HG02623 (cell line): Measurements from ENCODE around the gene HS6ST1.

ENCODE experiments used
- ATAC-seq: cut with Tn5 transposase; IDR thresholded peaks from one replicate; pipeline ENCODE4 v1.9.1; 2021; ENCODE audit warnings: moderate library complexity; ENCODE audit not compliant: unreplicated experiment

The HS6ST1 gene

DNA sequence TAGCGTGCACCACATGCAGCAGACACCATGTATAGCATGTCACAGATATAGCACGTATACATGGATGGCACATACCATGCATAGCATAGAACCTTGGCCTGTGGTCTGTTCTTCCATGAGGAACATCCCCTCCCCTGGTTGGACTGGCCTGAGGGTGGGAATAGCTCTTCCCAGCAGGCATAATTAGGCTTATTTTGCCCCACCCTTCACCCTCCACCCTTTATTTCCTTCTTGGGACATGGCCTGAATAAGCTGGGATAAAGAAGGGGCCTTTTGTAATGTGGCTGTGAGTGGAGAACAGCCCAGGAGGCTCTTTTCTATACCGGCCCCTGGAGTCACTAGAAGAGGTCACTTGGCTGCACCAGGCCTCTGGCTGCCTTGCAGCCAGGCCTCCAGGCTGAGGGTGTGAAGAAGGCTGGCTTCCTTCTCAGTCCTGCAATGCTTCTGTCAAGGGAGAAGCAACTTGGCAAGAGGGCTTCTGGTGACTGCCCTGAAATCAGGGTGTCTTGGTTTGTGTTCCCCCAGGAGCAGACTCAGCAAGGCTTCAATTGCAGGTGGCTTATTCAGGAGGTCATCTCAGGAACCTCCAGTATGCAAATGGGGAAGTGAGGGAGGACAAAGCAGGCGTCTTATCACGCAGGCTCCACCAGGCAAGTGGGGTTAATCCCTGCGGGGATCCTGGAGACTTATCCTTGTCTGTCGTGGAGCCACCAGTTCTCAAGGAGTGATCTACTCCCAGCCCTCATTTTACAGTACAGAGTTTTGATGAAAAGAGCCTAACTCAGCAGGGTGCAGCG, 68.2 kb downstream of the HS6ST1 start:
- no peak for ATAC-seq

DNA sequence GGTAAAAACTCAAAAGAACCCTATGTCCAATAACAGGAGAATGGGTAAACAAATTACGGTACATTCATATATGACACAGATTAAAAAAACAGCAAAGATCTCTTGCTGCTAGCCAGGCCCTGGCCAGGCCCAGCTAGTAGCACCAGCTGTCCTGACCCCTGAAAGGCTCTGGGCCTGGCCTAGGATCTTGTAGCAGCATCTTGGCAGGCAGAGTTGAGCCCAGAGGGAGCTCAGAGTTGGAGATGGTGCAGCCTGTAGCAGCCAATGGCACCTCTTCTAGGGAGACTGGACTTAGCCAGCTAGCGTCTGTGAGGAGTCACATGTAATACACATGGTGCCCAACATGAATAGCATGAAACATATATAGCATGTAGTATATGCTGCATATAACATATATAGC, 69.1 kb downstream of the HS6ST1 start:
- ATAC-seq: no peak

DNA sequence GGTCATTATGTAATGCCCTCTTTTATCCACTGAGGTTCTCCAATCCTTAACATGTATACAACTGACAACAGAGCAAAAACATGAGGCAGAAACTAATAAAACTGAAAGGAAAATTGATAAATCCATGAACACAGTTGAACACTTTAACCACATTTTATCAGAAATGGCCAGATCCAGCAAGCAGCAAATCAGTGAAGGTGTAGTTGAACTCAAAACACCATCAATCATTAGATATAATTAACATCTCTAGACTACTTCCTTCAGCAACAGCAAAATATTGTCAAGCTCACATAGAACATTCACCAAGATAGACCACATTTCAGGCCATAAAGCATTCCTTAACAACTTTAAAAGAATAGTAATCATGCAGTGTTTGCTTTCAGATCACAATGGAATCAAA, 72.9 kb downstream of the HS6ST1 start:
- no peak for ATAC-seq

DNA sequence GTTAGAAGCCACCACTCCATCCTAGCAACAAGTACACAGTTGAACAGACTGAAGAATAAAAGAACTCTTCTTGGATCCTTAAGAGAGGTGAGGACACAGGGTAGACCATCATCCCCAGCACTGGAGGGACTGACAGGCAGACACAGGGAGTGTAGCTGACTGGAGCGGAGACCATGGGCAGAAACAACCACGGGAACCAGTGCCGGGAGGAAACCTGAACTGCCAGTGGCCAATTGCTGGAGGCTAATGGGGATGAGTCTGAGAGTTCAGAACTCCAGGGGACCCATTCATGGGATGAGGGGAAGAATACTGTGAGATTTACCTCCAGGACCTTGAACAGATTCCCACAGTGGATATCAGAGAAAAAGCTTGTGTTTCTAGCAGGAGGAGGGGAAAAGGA, 76.8 kb downstream of the HS6ST1 start:
- no peak for ATAC-seq

DNA sequence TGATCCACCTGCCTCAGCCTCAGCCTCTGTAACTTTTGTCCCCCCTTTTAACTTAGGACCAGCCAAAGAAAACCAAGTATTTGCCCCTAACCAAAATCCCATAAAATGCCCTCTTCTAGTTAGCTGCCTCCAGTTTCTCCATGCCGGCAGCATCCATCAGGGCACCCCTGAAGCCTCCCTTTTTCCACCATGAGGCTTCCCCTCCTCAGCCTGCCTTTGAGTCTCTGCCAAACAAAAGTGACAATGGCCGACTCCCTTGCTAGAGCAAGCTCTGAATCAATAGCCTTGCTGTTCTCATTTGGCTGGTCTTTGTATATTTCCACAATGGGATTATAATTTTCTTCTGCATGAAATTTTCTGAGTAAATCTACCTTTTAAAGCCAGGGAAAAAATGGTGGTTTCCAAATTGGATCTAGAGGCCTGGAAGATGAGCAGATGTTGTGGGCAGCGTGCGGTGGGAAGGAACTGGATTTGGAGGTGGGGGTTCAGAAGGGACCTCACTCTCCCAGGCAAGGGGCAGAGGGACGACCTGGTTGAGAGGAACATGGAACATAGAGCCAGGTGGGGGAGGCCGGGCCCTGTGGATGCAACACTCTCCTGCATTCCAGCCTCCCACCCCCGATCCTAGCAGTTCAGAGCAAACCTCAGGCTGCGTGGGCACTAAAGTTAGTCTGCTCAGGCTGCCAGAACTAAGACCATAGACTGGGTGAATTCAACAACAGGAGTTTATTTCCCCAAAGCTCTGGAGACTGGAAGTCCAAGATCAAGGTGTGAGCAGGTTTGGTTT, 80.6 kb downstream of the HS6ST1 start:
- ATAC-seq: no peak

DNA sequence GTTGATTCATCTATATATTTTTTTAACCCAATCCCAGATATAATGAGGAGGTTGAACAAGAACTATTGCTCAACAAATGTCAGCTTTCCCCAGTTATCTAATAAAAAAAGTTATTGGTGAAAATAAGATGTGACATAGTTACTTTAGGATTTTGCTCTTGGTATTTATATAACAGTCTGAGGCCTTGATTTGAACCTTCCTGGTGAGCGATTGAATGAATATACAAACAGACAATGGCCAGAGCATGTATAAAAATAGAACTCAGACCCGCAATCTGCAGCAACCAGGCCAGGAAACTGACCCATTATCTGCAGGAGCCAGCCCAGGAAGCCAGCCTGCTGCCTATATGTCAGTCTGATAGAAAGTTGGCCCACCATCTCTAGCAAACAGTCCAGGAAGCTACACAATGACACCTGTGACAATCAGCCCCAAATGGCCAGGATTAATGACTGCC, 81.6 kb downstream of the HS6ST1 start:
- no peak for ATAC-seq

DNA sequence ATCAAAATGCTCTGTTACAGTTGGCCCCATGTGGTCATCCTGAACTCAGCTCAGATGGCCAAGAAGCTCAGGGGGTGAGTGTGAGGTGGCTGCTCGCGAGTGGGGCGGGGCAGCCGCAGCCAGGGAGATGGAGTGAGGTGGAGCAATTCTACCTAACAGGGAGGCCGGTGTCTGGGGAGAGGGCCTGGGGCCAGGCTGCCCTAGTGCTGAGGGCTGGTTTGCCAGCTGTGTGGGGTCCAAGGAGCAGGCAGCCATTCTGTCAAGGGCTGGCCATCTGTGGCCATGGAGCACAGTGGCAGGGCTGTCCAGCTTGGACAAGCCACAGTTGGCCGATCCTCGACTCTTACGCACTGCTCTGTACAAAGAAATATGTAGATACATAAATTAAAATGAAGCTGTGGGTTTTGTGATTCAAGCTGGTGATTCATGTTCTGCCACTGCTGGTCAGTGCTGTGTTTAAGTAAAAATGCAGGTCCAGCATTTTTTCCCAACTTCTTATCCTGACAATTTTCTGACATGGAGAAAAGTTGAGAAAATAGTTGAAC, 82.1 kb downstream of the HS6ST1 start:
- ATAC-seq: no peak

DNA sequence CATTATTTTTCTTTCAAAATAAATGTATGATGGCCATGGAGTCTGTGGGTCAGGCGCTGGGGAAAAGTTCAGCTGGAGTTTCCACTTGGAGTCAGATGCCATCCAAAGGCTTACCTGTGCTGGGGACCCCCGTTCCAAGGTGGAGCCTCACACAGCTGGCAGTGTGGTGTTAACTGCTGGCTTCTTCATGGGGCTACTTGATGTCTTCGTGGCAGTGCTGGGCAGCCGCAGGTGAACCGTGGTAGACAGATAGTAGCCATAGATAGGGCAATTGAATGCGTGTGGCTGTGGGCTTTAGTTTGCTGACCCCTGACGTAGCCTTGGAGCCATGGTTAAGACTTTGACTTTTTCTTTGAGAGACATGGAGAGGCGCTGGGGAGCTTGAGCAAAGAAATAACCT, 83.1 kb downstream of the HS6ST1 start:
- ATAC-seq: no peak

DNA sequence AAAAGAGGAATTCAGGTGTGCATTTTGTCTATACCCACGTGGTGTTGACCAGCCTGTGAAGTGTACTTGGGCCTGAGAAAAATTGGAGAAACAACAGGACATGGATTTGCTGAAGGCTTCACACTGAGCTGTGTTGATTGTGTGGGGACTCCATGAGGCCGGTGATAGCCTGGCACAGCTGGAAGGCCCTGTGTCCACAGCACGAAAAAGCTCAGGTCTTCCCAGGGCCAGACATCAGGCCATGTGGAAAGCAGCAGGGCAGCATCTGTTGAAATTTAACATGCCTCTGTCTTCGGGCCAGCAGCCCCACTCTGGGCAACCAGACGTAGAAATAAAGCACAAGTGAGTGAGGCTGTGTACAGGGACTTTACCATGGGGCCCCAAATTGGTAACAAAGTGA, 84.1 kb downstream of the HS6ST1 start:
- ATAC-seq: no peak

DNA sequence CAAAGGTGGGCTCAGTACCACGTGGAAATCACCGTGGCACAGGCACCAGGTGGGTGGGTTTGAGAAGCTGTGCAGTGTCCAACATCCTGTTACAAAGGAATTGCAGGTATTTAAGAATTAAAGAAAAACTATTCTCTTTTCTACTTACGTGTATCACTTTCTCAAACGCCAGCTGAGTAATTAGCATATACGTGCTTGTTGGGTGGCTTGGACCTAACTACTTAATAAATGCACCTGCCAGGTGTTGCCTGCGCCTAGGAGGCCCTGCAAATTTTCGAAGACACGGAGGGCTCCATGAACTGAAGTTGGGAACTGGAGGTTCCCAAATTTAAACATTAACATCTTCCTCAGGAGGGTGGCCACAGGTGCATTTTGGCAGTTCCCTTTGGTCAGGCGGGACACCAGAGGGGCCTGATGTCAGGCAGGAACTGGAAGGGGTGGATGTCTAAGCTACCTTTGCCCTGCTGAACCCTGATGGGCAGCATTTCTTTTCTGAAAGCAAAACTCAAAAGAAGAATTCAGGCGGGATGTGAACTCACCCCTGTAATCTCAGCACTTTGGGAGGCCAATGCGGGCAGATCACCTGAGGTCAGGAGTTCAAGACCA, 84.8 kb downstream of the HS6ST1 start:
- ATAC-seq: no peak

DNA sequence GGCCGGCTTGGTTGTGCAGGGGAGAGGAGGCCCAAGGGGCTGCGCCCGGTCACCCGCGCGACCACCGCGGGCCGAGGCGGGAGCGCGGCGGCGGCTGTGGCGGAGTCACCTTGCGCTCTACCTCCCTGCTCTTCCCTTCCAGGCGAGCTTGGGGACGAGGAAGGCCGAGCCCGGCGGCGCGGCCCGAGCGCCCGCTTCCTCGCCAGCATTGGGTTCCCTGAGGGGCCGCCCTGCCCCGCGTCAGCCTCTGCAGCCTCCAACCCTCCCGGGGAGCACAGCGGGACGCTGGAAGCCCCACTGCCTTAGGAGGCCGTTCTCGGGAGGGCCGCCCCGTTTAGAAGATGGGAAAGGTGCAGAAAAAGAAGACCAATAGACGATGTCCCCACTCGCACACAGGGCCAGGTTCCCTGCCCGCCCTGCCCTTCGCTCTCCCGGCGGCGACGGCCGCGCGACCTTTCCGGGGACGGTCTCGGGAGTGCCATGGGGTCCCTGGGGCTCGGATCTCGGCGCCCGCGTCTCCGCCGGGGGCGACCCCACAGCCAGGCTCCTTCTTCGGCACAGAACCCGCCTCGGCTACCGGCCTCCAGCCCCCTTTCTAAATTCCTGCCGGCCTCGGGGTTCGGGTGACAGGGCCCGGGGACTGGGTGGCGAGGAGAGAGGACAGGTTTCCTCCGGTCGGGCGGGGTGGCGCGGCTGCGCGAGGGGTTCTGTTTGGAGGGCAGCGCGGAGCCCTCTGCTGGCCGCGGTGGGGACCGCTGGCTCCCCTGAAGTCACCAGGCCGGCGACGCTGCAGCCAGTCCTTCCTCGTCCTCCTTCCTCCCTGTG, 85.5 kb downstream of the HS6ST1 start:
- peak; percentile 96 for ATAC-seq

DNA sequence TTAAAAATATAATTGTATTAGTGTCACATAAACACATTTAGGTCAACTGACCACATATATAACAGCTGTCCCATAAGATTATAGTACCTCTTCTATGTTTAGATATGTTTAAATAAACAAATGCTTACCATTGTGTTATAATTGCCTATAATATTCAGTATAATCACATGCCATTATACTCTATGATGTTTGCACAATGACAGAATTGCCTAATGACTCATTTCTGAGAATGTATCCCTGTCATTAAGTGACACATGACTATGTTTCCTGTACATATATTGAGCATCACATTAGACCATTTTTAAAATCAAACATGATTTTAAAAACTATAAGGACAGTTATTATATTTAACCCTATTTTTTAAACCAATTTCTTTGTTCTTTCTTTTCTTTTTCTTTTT, 89.8 kb downstream of the HS6ST1 start:
- ATAC-seq: no peak

DNA sequence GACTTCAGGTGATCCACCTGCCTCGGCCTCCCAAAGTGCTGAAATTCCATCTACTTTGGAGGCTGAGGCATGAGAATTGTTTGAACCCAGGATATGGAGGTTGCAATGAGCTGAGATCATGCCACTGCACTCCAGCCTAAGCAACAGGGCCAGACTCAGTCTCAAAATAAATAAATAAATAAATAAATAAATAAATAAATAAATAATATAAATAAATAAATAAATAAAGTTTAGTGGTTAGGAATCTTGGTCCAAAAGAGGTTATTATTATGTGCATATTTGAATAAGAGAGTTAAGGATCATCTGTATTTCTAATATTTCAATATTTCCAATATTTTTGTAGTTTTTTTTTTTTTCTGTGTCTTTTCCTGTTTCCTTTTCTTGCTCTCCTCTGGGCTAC, 90.8 kb downstream of the HS6ST1 start:
- ATAC-seq: no peak

DNA sequence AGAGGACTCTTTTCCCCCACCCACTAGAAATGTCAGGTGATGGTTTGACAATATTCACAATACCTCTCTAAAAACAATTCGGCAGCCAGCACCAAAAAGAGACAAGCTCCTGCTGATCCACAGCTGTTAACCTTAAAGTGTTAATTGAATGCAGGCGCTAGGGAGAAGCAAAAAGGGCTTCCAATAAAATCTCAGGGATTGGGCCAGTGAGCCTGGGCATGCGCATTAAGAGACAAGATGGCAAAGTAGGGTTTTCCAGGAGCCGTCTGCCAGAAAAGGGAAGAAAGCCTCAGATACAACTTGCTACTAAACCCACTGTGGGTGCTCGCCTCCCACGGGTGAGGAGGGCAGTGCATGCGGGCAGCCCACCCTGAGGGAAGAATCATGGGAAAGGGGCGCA, 98.8 kb downstream of the HS6ST1 start:
- no peak for ATAC-seq

DNA sequence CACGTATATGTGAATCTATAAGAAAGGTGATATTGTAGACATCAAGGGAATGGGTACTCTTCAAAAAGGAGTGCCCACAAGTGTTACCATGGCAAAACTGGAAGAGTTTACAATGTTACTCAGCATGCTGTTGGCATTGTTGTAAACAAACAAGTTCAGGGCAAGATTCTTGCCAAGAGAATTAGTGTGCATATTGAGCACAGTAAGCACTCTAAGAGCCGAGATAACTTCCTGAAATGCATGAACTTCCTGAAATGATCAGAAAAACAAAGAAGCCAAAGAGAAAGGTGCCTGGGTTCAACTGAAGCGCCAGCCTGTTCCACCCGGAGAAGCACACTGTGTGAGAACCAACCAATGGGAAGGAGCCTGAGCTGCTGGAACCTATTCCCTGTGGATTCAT, 101.0 kb downstream of the HS6ST1 start:
- ATAC-seq: no peak

DNA sequence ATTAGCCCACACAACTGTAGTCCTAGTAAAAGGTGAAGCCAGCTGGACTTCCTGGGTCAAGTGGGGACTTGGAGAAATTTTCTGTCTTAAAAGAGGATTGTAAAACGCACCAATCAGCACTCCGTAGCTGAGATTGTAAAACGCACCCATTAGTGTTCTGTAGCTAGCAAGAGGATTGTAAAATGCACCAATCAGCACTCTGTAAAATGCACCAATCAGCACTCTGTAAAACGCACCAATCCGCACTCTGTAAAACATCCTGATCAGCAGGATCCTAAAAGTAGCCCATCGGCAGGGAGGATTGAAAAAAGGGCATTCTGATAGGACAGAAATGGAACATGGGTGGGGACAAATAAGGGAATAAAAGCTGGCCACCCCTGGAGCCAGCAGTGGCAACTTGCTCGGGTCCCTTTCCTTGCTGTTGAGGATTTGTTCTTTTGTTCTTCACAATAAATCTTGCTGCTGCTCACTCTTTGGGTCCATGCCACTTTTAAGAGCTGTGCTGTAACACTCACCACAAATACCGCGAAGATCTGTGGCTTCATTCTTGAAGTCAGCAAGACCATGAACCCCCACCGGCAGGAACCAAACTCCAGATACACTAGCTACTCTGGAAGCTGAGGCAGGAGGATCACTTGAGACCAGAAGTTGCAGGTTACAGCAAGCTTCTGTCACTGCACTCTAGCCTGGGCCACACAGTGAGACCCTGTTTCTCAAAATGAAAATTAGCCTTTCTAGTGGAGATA, 102.6 kb downstream of the HS6ST1 start:
- ATAC-seq: no peak
